K562 (cell line): ENCODE results near the gene TNIK. TPM values are rescaled to one million over a fixed set of nuclear protein-coding genes. Genes with fewer than 3 reads are reported as not detected.

Experiments used
- ATAC-seq: fragments of 200-7000 bp; cut with Tn5 transposase; 3 replicates; pipeline ENCODE4 v1.9.1; 2020; ENCODE audit warnings: moderate library complexity
- BruUV-seq: library from RNA; stranded (reverse); fragments of 400-500 nt; replicated peaks from 2 replicates; lab custom pipeline; 2021; lab: Mats Ljungman, UMichigan
- CTCF ChIA-PET: fragments of 300-600 bp; formaldehyde crosslinking; extraction: SDS; loops from one replicate; lab custom pipeline; 2021; ENCODE audit warnings: low intra/inter-chr PET ratio; lab: Yijun Ruan, JAX
- POLR2A ChIA-PET: fragments of 300-600, 350-650 bp; sonication (Branson Sonifier 250); formaldehyde crosslinking; extraction: SDS; loops from one replicate; lab custom pipeline; 2021; ENCODE audit warnings: antibody characterized with exemption, inconsistent platforms; lab: Yijun Ruan, JAX
- DNase-seq, 4 experiments: peaks; one replicate each; pipeline versions ENCODE4 v3.0.0 to v3.0.0-alpha.2; 2011 to 2018; ENCODE audit warnings: low spot score in 3 of 4, mixed read lengths in 3 of 4; ENCODE audit errors: extremely low read depth in 1 of 4
- FAIRE-seq: peaks from 2 replicates; lab custom pipeline; 2011; peaks lifted over from hg19 to GRCh38; lab: Jason Lieb, UNC
- H2AFZ ChIP-seq: 2 replicates; pipeline ENCODE4 v1.6.0; 2011; ENCODE audit warnings: low read depth, low read length, control low read depth, inconsistent platforms
- H3K27ac ChIP-seq: fragments of 200-600 bp; 3 replicates; pipeline ENCODE4 v1.8.0; 2011; ENCODE audit warnings: low read depth, mild to moderate bottlenecking, control low read depth, inconsistent platforms, low read length, moderate library complexity, mixed read lengths; ENCODE audit errors: extremely low read depth
- H3K27me3 ChIP-seq, 2 experiments: fragments of 300-600 bp in 1 of 2; 2 replicates in 1 of 2; 3 replicates in 1 of 2; pipeline versions ENCODE4 v1.6.0 to v1.8.0; 2011; ENCODE audit warnings: inconsistent platforms in 2 of 2, low read length in 2 of 2, mild to moderate bottlenecking in 1 of 2, mixed read lengths in 1 of 2, moderate library complexity in 1 of 2; ENCODE audit not compliant: control insufficient read depth in 2 of 2, insufficient read depth in 2 of 2
- H3K36me3 ChIP-seq: fragments of 300-600 bp; 3 replicates; pipeline ENCODE4 v1.8.0; 2011; ENCODE audit warnings: mild to moderate bottlenecking, low read length, inconsistent platforms; ENCODE audit not compliant: control insufficient read depth, insufficient read depth
- H3K4me1 ChIP-seq, 2 experiments: fragments of 200-600 bp in 1 of 2; replicated peaks in 1 of 2; 2 replicates in 1 of 2; 3 replicates in 1 of 2; pipeline versions ENCODE4 v1.5.1 to v1.8.0; 2011; ENCODE audit warnings: inconsistent platforms in 2 of 2, low read length in 2 of 2, mild to moderate bottlenecking in 1 of 2, mixed read lengths in 1 of 2, moderate library complexity in 1 of 2; ENCODE audit not compliant: control insufficient read depth in 2 of 2, insufficient read depth in 2 of 2
- H3K4me2 ChIP-seq: 2 replicates; pipeline ENCODE4 v1.6.1; 2011; ENCODE audit warnings: low read length, control low read depth, inconsistent platforms, mixed read lengths; ENCODE audit not compliant: insufficient read depth
- H3K4me3 ChIP-seq: fragments of 200-600 bp; sonication (generic), shearing (Covaris generic); 2 replicates; pipeline ENCODE4 v1.5.1; 2016; ENCODE audit warnings: control low read depth, inconsistent platforms
- H3K79me2 ChIP-seq: fragments of 200-600 bp; 3 replicates; pipeline ENCODE4 v1.8.0; 2011; ENCODE audit warnings: low read length, inconsistent platforms; ENCODE audit not compliant: control insufficient read depth, insufficient read depth
- H3K9ac ChIP-seq, 2 experiments: 2 replicates each; pipeline versions ENCODE4 v1.6.0 to v1.6.1; 2011; ENCODE audit warnings: low read depth in 2 of 2, low read length in 2 of 2, control low read depth in 1 of 2, inconsistent platforms in 1 of 2, mild to moderate bottlenecking in 1 of 2, mixed read lengths in 1 of 2; ENCODE audit not compliant: insufficient read depth in 1 of 2
- H3K9me1 ChIP-seq: one replicate; pipeline ENCODE4 v1.6.0; 2011; ENCODE audit warnings: inconsistent platforms, mild to moderate bottlenecking, low read length, moderate library complexity; ENCODE audit not compliant: control insufficient read depth, insufficient read depth
- H3K9me3 ChIP-seq: replicated peaks from 2 replicates; pipeline ENCODE4 v1.5.1; 2011; ENCODE audit warnings: low read depth, low read length, inconsistent platforms; ENCODE audit not compliant: control insufficient read depth, insufficient read depth
- H4K20me1 ChIP-seq: replicated peaks from 2 replicates; pipeline ENCODE4 v1.6.1; 2011; ENCODE audit warnings: low read length, inconsistent platforms, mixed read lengths; ENCODE audit not compliant: control insufficient read depth, insufficient read depth
- EP300 ChIP-seq: IDR thresholded peaks from 2 replicates; pipeline ENCODE4 v1.6.1; 2012; ENCODE audit warnings: low read length, improper control_type of control experiment
- FOXA3 ChIP-seq, 2 experiments: fragments of 450-650 bp in 1 of 2; sonication (generic) in 1 of 2; formaldehyde crosslinking; IDR thresholded peaks in 1 of 2; conservative IDR thresholded peaks in 1 of 2; 2 replicates each; pipeline versions ENCODE4 v1.4.0 to v1.8.0; 2020 to 2022; ENCODE audit warnings: mild to moderate bottlenecking in 2 of 2, missing genetic modification reagents in 1 of 2
- OTX1 ChIP-seq: fragments of 450-650 bp; formaldehyde crosslinking; IDR thresholded peaks from 2 replicates; pipeline ENCODE4 v1.4.0; 2022; ENCODE audit warnings: mild to moderate bottlenecking
- ZFP36 ChIP-seq: fragments of 150-350 bp; IDR thresholded peaks from 2 replicates; pipeline ENCODE4 v1.6.1; 2018; ENCODE audit warnings: low read length, low read depth; ENCODE audit not compliant: partially characterized antibody
- ZNF134 ChIP-seq: fragments of 250-450 bp; sonication (Bioruptor Pico); conservative IDR thresholded peaks from 2 replicates; pipeline ENCODE4 v1.4.0; 2020
- WGBS: fragments of 100-300 bp; shearing (Covaris generic); methylation state at CpG from one replicate; pipeline ENCODE4 v1.1.6; 2016; ENCODE audit warnings: low coverage, mixed read lengths; ENCODE audit not compliant: insufficient coverage; ENCODE audit errors: missing lambda C conversion rate; 5-methylcytosine and 5-hydroxymethylcytosine counted together
- in situ Hi-C: fragments of 300-500 bp; cut with MboI; formaldehyde crosslinking; loops from 4 replicates; pipeline ENCODE4 v1.15.0; 2018; ENCODE audit warnings: inconsistent platforms, mixed read lengths
- intact Hi-C: fragments of 100-400 bp; cut with micrococcal nuclease; formaldehyde crosslinking; loops from 2 replicates; pipeline ENCODE4 v1.14.2; 2022
- polyA plus RNA-seq, 8 experiments: library from polyadenylated mRNA; depleted of rRNA in 4 of 8; stranded (reverse) in 5 of 8; unstranded in 3 of 8; fragments of >200 nt; fragmentation: Nextera tagmentation in 2 of 8; fragmentation: Illumina TruSeq in 1 of 8; extraction: Ambion mirVana in 2 of 8; extraction: Trizol in 1 of 8; gene quantifications; 2 replicates each; pipeline versions ENCODE4 v1.2.1 to v1.2.3, GENCODE V29; 2011 to 2014; ENCODE audit warnings: inconsistent platforms in 1 of 8, missing spikeins in 1 of 8
- total RNA-seq, 7 experiments: library from RNA; depleted of rRNA in 6 of 7; stranded (reverse); fragments of >200 nt in 6 of 7; fragmentation: Illumina TruSeq in 2 of 7; extraction: Trizol in 2 of 7; gene quantifications; 2 replicates each; pipeline versions ENCODE4 v1.2.1 to v1.2.3, GENCODE V29; 2011 to 2021; ENCODE audit warnings: low replicate concordance in 1 of 7
- TF ChIP-seq, protein P1 (sequence below), 2 experiments: fragments of 450-650 bp in 1 of 2; sonication (generic) in 1 of 2; formaldehyde crosslinking in 1 of 2; IDR thresholded peaks in 1 of 2; conservative IDR thresholded peaks in 1 of 2; 2 replicates each; pipeline versions ENCODE4 v1.6.1 to v1.8.1; 2016 to 2023; ENCODE audit warnings: mild to moderate bottlenecking in 2 of 2, moderate library complexity in 2 of 2, inconsistent platforms in 1 of 2, missing genetic modification reagents in 1 of 2
- TF ChIP-seq, protein P2 (sequence below): fragments of 450-650 bp; IDR thresholded peaks from 2 replicates; pipeline ENCODE4 v1.6.1; 2016; ENCODE audit warnings: mild to moderate bottlenecking, moderate library complexity

The TNIK gene
- total and polyA plus RNA-seq, 9 of the 15 experiments (the other 6 are each of a cell fraction or from before 2014, with no cell fraction given) = 6.6 to 39.0 (median 24.7) TPM

DNA sequence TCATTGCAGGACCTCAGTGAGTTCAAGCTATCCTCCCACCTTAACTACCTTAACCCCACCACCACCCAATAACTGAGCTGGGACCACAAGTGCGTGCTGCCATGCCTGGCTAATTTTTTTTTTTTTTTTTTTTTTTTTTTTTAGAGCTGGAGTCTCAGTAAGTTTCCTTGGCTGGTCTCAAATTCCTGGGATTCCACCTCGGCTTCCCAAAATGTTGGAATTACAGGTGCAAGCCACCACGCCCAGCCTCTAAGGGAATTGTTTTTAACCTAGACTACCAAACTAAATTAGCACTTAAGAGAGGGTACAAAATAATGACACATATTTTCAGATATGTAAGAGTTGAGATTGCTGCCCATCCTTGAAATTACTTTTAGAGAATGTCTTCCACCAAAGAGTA, 4.3 kb upstream of the TNIK start (continued):
- TF ChIP-seq, protein P1, sequence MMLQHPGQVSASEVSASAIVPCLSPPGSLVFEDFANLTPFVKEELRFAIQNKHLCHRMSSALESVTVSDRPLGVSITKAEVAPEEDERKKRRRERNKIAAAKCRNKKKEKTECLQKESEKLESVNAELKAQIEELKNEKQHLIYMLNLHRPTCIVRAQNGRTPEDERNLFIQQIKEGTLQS (IDR thresholded peaks at IDR 0.05) = no peak
- TF ChIP-seq, protein P1 (CRISPR knock-in tag; conservative IDR thresholded peaks at IDR 0.05) = no peak
- TF ChIP-seq ZNF134 = no peak
- TF ChIP-seq, all 486 proteins: peak for 0

DNA sequence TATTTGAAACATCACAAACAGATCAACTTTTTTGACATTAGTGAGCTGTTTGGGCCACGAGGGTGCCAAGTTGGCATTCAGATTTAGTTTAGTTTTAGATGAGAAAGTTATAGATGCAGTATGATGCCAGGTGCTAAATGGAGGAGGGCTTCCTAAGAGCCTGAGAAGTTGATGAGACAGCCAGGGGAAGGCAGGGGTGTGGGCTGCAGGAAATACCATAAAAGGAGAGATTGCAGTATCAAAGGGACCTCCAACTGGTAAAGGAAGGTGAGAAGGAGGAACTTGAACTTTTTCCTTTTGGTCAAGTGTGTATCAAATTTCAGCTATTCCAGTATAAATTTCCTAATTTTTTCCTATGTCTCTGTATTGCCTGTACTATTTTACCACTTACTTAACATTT, 2.0 kb upstream of the TNIK start:
- intact Hi-C loops = loop anchor here (5.0 to 10.0 kb wide), 6 partner anchors 50 to 417 kb away; partner anchors contain the start of gene PLD1
- FAIRE-seq = no peak
- TF ChIP-seq OTX1 (CRISPR knock-in tag) = 0 out of 2 replicates have a peak, but pooled peaks have one; percentile 42
- peak; percentile 26 for TF ChIP-seq ZFP36
- TF ChIP-seq, protein P2, sequence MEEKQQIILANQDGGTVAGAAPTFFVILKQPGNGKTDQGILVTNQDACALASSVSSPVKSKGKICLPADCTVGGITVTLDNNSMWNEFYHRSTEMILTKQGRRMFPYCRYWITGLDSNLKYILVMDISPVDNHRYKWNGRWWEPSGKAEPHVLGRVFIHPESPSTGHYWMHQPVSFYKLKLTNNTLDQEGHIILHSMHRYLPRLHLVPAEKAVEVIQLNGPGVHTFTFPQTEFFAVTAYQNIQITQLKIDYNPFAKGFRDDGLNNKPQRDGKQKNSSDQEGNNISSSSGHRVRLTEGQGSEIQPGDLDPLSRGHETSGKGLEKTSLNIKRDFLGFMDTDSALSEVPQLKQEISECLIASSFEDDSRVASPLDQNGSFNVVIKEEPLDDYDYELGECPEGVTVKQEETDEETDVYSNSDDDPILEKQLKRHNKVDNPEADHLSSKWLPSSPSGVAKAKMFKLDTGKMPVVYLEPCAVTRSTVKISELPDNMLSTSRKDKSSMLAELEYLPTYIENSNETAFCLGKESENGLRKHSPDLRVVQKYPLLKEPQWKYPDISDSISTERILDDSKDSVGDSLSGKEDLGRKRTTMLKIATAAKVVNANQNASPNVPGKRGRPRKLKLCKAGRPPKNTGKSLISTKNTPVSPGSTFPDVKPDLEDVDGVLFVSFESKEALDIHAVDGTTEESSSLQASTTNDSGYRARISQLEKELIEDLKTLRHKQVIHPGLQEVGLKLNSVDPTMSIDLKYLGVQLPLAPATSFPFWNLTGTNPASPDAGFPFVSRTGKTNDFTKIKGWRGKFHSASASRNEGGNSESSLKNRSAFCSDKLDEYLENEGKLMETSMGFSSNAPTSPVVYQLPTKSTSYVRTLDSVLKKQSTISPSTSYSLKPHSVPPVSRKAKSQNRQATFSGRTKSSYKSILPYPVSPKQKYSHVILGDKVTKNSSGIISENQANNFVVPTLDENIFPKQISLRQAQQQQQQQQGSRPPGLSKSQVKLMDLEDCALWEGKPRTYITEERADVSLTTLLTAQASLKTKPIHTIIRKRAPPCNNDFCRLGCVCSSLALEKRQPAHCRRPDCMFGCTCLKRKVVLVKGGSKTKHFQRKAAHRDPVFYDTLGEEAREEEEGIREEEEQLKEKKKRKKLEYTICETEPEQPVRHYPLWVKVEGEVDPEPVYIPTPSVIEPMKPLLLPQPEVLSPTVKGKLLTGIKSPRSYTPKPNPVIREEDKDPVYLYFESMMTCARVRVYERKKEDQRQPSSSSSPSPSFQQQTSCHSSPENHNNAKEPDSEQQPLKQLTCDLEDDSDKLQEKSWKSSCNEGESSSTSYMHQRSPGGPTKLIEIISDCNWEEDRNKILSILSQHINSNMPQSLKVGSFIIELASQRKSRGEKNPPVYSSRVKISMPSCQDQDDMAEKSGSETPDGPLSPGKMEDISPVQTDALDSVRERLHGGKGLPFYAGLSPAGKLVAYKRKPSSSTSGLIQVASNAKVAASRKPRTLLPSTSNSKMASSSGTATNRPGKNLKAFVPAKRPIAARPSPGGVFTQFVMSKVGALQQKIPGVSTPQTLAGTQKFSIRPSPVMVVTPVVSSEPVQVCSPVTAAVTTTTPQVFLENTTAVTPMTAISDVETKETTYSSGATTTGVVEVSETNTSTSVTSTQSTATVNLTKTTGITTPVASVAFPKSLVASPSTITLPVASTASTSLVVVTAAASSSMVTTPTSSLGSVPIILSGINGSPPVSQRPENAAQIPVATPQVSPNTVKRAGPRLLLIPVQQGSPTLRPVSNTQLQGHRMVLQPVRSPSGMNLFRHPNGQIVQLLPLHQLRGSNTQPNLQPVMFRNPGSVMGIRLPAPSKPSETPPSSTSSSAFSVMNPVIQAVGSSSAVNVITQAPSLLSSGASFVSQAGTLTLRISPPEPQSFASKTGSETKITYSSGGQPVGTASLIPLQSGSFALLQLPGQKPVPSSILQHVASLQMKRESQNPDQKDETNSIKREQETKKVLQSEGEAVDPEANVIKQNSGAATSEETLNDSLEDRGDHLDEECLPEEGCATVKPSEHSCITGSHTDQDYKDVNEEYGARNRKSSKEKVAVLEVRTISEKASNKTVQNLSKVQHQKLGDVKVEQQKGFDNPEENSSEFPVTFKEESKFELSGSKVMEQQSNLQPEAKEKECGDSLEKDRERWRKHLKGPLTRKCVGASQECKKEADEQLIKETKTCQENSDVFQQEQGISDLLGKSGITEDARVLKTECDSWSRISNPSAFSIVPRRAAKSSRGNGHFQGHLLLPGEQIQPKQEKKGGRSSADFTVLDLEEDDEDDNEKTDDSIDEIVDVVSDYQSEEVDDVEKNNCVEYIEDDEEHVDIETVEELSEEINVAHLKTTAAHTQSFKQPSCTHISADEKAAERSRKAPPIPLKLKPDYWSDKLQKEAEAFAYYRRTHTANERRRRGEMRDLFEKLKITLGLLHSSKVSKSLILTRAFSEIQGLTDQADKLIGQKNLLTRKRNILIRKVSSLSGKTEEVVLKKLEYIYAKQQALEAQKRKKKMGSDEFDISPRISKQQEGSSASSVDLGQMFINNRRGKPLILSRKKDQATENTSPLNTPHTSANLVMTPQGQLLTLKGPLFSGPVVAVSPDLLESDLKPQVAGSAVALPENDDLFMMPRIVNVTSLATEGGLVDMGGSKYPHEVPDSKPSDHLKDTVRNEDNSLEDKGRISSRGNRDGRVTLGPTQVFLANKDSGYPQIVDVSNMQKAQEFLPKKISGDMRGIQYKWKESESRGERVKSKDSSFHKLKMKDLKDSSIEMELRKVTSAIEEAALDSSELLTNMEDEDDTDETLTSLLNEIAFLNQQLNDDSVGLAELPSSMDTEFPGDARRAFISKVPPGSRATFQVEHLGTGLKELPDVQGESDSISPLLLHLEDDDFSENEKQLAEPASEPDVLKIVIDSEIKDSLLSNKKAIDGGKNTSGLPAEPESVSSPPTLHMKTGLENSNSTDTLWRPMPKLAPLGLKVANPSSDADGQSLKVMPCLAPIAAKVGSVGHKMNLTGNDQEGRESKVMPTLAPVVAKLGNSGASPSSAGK = 0 out of 2 replicates have a peak, but pooled peaks have one; percentile 28
- no peak for TF ChIP-seq EP300
- no peak for TF ChIP-seq FOXA3 (CRISPR knock-in tag; conservative IDR thresholded peaks at IDR 0.05 in 1 of 2, IDR thresholded peaks at IDR 0.05 in 1 of 2)

More for the DNA sequence above, 2.0 kb upstream of the TNIK start:
- peak overlapping the region; percentile 83; the same call in 1 of the 2 replicates for H2AFZ ChIP-seq
- peak overlapping the region; percentile 23 to 82; a peak in 3 of 4 replicates for H3K9ac ChIP-seq
- no peaks in the 10 kb centered on the region for H3K36me3 ChIP-seq
- 6% methylated on average over 1 of the region's 1 CpG for WGBS
- ChIA-PET POLR2A (interaction anchor here (1.5 to 3.2 kb wide), 2 partner anchors 9 to 43 kb away, joined by 3 to 12 read pairs; no protein-coding TSS in a partner anchor), CTCF (no interaction called here)
- peaks cover 53% of the 10 kb centered on the region for H3K79me2 ChIP-seq
- no peaks in the 10 kb centered on the region for H3K27me3 ChIP-seq
- DNase-seq = peak in 2 of 4 experiments; percentile 57 to 73
- peak overlapping the region; percentile 84 for H3K27ac ChIP-seq
- H3K9me3 ChIP-seq = no peaks in the 10 kb centered on the region
- in situ Hi-C loops = no loop called here
- BruUV-seq = no TSS peak
- peak overlapping the region; percentile 61 for H3K4me2 ChIP-seq
- H3K9me1 ChIP-seq = peaks cover 4% of the 10 kb centered on the region
- peaks cover 6% of the 10 kb centered on the region for H4K20me1 ChIP-seq
- peak overlapping the region; percentile 57; the same call in 1 of the 2 replicates for H3K4me3 ChIP-seq
- H3K4me1 ChIP-seq = peaks cover 15 to 31% of the 10 kb centered on the region in 2 experiments
- peak; percentile 11; the same call in 1 of the 3 replicates for ATAC-seq
